Neuronal stem cell (in vitro differentiated cells): Measurements from ENCODE around the gene EFL1.

Source experiments
- DNase-seq: peaks from one replicate; pipeline ENCODE4 v3.0.0-alpha.2; 2013; ENCODE audit warnings: low spot score
- H2AFZ ChIP-seq: one replicate; pipeline ENCODE4 v1.6.1; 2013; ENCODE audit warnings: mild to moderate bottlenecking, low read length, inconsistent platforms
- H2AK5ac ChIP-seq: 2 replicates; pipeline ENCODE4 v1.6.1; 2013; ENCODE audit warnings: low read depth, mild to moderate bottlenecking, inconsistent platforms, low read length, moderate library complexity, mixed read lengths
- H2BK120ac ChIP-seq: 2 replicates; pipeline ENCODE4 v1.6.1; 2013; ENCODE audit warnings: low read depth, mild to moderate bottlenecking, inconsistent platforms, low read length, moderate library complexity, mixed read lengths
- H2BK12ac ChIP-seq: one replicate; pipeline ENCODE4 v1.6.1; 2013; ENCODE audit warnings: low read length, inconsistent platforms
- H2BK15ac ChIP-seq: 2 replicates; pipeline ENCODE4 v1.6.1; 2013; ENCODE audit warnings: mild to moderate bottlenecking, low read length, inconsistent platforms, mixed read lengths
- H2BK5ac ChIP-seq: one replicate; pipeline ENCODE4 v1.6.1; 2013; ENCODE audit warnings: inconsistent platforms, mild to moderate bottlenecking, low read length, moderate library complexity
- H3K14ac ChIP-seq: one replicate; pipeline ENCODE4 v1.6.1; 2013; ENCODE audit warnings: low read length, inconsistent platforms
- H3K18ac ChIP-seq: 2 replicates; pipeline ENCODE4 v1.6.1; 2013; ENCODE audit warnings: low read length, inconsistent platforms
- H3K23ac ChIP-seq: 2 replicates; pipeline ENCODE4 v1.6.1; 2013; ENCODE audit warnings: low read depth, mild to moderate bottlenecking, mixed read lengths, low read length, inconsistent platforms; ENCODE audit not compliant: poor library complexity
- H3K27ac ChIP-seq: replicated peaks from 3 replicates; pipeline ENCODE4 v1.5.1; 2013; ENCODE audit warnings: low read length, inconsistent platforms
- H3K27me3 ChIP-seq, 3 experiments: 2 replicates each; pipeline ENCODE4 v1.6.1; 2013; ENCODE audit warnings: low read length in 3 of 3, mild to moderate bottlenecking in 2 of 3, inconsistent platforms in 1 of 3, low read depth in 1 of 3, mixed read lengths in 1 of 3, moderate library complexity in 1 of 3; ENCODE audit not compliant: control insufficient read depth in 3 of 3, insufficient read depth in 3 of 3
- H3K36me3 ChIP-seq, 2 donors: replicated peaks in 1 of 2; 2 replicates each; pipeline ENCODE4 v1.6.1; 2013; ENCODE audit warnings: low read length in 2 of 2; ENCODE audit not compliant: control insufficient read depth in 2 of 2, insufficient read depth in 2 of 2
- H3K4ac ChIP-seq: 2 replicates; pipeline ENCODE4 v1.6.1; 2013; ENCODE audit warnings: inconsistent platforms, mild to moderate bottlenecking, low read length, moderate library complexity
- H3K4me1 ChIP-seq, 2 donors: 1 replicate in 1 of 2; 2 replicates in 1 of 2; pipeline ENCODE4 v1.6.1; 2013; ENCODE audit warnings: low read length in 2 of 2, low read depth in 1 of 2; ENCODE audit not compliant: control insufficient read depth in 2 of 2, insufficient read depth in 1 of 2
- H3K4me2 ChIP-seq: one replicate; pipeline ENCODE4 v1.6.1; 2013; ENCODE audit warnings: mild to moderate bottlenecking, low read length, inconsistent platforms; ENCODE audit not compliant: insufficient read depth, poor library complexity, severe bottlenecking
- H3K4me3 ChIP-seq, 2 donors: 2 replicates each; pipeline ENCODE4 v1.5.1; 2013; ENCODE audit warnings: low read length in 2 of 2, mild to moderate bottlenecking in 2 of 2, inconsistent platforms in 1 of 2, moderate library complexity in 1 of 2
- H3K79me1 ChIP-seq: one replicate; pipeline ENCODE4 v1.6.1; 2013; ENCODE audit warnings: low read depth, mild to moderate bottlenecking, inconsistent platforms, low read length, moderate library complexity
- H3K9ac ChIP-seq: one replicate; pipeline ENCODE4 v1.6.1; 2013; ENCODE audit warnings: mild to moderate bottlenecking, low read depth, low read length, inconsistent platforms; ENCODE audit not compliant: poor library complexity
- H3K9me3 ChIP-seq, 2 donors: replicated peaks in 1 of 2; 2 replicates each; pipeline versions ENCODE3 to v1.6.1; 2013; ENCODE audit warnings: low read length in 2 of 2, mild to moderate bottlenecking in 2 of 2, inconsistent platforms in 1 of 2, low read depth in 1 of 2, mixed read lengths in 1 of 2, moderate library complexity in 1 of 2; ENCODE audit not compliant: control insufficient read depth in 2 of 2, insufficient read depth in 1 of 2
- H4K8ac ChIP-seq: one replicate; pipeline ENCODE4 v1.6.1; 2013; ENCODE audit warnings: low read depth, mild to moderate bottlenecking, inconsistent platforms, low read length, moderate library complexity
- H4K91ac ChIP-seq: one replicate; pipeline ENCODE4 v1.6.1; 2013; ENCODE audit warnings: low read length, low read depth, mild to moderate bottlenecking, inconsistent platforms; ENCODE audit not compliant: poor library complexity
- WGBS, 2 donors: extraction: QIAGEN DNeasy Blood & Tissue Kit; methylation state at CpG; one replicate each; pipeline ENCODE4 v1.1.7; 2013; ENCODE audit warnings: missing lambda C conversion rate in 2 of 2, mixed read lengths in 1 of 2; ENCODE audit not compliant: insufficient read length in 2 of 2, insufficient replicate concordance in 1 of 2; ENCODE audit errors: extremely low coverage in 2 of 2; 5-methylcytosine and 5-hydroxymethylcytosine counted together

EFL1 gene

GRCh38 chr15:82133251-82133650 lies 129.3 kb downstream of the EFL1 start:
- no peak for DNase-seq
- Histone ChIP-seq H3K36me3 (peaks cover 11 to 75% of the 10 kb centered on the region in 2 donors), H3K4ac (no peak overlapping the region), H3K4me1 (no peaks in the 10 kb centered on the region), H3K27me3 (no peaks in the 10 kb centered on the region), H3K9ac (no peak overlapping the region), H3K9me3 (no peaks in the 10 kb centered on the region), H2BK15ac (no peak overlapping the region), H3K14ac (no peak overlapping the region), H2AK5ac (no peak overlapping the region), H2BK5ac (no peak overlapping the region), H4K8ac (no peak overlapping the region), H3K18ac (no peak overlapping the region), H2BK12ac (no peak overlapping the region), H2AFZ (no peak overlapping the region), H3K4me2 (no peak overlapping the region), H2BK120ac (no peak overlapping the region), H3K79me1 (no peaks in the 10 kb centered on the region), H3K4me3 (no peak overlapping the region), H4K91ac (no peak overlapping the region), H3K23ac (no peak overlapping the region), H3K27ac (no peak overlapping the region)
- no CpG with 5 or more reads among the region's 1 CpG for WGBS, 2 donors

- Histone ChIP-seq H3K9ac (peak overlapping the region; percentile 34), H3K27me3 (no peaks in the 10 kb centered on the region), H3K36me3 (peaks cover 9 to 73% of the 10 kb centered on the region in 2 donors), H3K9me3 (no peaks in the 10 kb centered on the region), H3K23ac (no peak overlapping the region), H3K4me2 (no peak overlapping the region), H2AFZ (no peak overlapping the region), H3K4me1 (no peaks in the 10 kb centered on the region), H2BK12ac (no peak overlapping the region), H4K91ac (no peak overlapping the region), H3K4ac (no peak overlapping the region), H3K14ac (no peak overlapping the region), H2BK5ac (no peak overlapping the region), H2BK15ac (no peak overlapping the region), H3K4me3 (no peak overlapping the region), H3K79me1 (no peaks in the 10 kb centered on the region), H2BK120ac (no peak overlapping the region), H2AK5ac (no peak overlapping the region), H3K27ac (no peak overlapping the region), H4K8ac (peak overlapping the region; percentile 74), H3K18ac (no peak overlapping the region)
- DNase-seq: no peak
- no CpG with 5 or more reads among the region's 2 CpGs for whole genome bisulfite sequencing, 2 donors
These were observed 129.8 kb downstream of the EFL1 start for GRCh38 chr15:82132742-82133141.

DNA sequence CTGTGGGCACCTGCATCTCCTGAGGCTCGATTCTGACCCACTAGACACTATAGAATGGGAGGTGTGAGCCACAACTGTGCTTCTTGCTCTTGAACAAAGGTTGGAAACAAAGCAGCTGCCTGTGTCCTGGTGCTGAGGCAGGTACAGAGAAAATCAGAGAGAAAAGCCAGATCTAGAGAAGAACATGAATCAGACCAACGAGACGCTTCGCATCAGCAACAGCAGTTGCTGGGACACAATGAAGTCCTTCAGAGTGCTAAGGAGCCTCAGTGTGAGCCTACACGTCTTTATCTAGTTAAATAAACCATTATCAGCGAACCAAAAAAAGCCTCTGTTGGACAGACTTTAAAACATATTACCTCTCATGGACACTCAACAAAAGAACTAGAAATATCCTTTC lies 130.4 kb downstream of the EFL1 start:
- H3K9ac ChIP-seq: no peak overlapping the region
- peaks cover 7 to 70% of the 10 kb centered on the region in 2 donors for H3K36me3 ChIP-seq
- no peak overlapping the region for H3K14ac ChIP-seq
- no peaks in the 10 kb centered on the region for H3K9me3 ChIP-seq
- no peak overlapping the region for H4K91ac ChIP-seq
- H4K8ac ChIP-seq: no peak overlapping the region
- H3K4me2 ChIP-seq: no peak overlapping the region
- H3K4me3 ChIP-seq: no peak overlapping the region
- H3K27me3 ChIP-seq: no peaks in the 10 kb centered on the region
- H2BK120ac ChIP-seq: no peak overlapping the region
- no peaks in the 10 kb centered on the region for H3K4me1 ChIP-seq
- H2AK5ac ChIP-seq: no peak overlapping the region
- no peak overlapping the region for H2AFZ ChIP-seq
- no peak overlapping the region for H2BK12ac ChIP-seq
- H3K18ac ChIP-seq: no peak overlapping the region
- no peaks in the 10 kb centered on the region for H3K79me1 ChIP-seq
- H2BK15ac ChIP-seq: no peak overlapping the region
- WGBS, 2 donors: no CpG with 5 or more reads among the region's 6 CpGs
- no peak overlapping the region for H2BK5ac ChIP-seq
- no peak overlapping the region for H3K27ac ChIP-seq
- H3K4ac ChIP-seq: no peak overlapping the region
- DNase-seq: no peak
- H3K23ac ChIP-seq: no peak overlapping the region

DNA sequence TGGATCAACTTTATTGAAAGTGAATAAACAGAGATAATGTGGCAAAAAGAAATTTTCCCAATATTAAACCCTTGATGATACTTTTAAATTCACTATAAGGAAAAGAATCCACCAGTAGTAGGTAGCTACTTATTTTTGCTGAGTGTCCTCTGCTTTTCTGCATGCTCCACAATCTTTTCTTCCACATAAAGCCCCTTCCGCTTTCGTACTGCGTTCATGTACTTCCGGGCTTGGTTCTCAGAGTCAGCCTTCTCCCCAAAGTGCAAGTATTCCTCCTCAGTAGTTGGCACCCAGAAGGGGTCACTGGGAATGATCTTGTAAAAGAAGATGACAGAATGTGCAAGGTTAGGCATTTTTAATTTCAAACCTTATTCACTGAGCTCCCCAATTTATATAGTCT lies 132.3 kb downstream of the EFL1 start:
- Histone ChIP-seq H3K27ac (no peak overlapping the region), H3K79me1 (no peaks in the 10 kb centered on the region), H2AK5ac (no peak overlapping the region), H2AFZ (no peak overlapping the region), H3K14ac (no peak overlapping the region), H3K36me3 (peaks cover 7 to 60% of the 10 kb centered on the region in 2 donors), H3K4me3 (no peak overlapping the region), H3K18ac (no peak overlapping the region), H3K23ac (no peak overlapping the region), H3K4me2 (no peak overlapping the region), H2BK120ac (no peak overlapping the region), H4K8ac (no peak overlapping the region), H3K4me1 (no peaks in the 10 kb centered on the region), H3K4ac (no peak overlapping the region), H2BK5ac (no peak overlapping the region), H2BK12ac (no peak overlapping the region), H2BK15ac (no peak overlapping the region), H3K9me3 (no peaks in the 10 kb centered on the region), H3K27me3 (no peaks in the 10 kb centered on the region), H4K91ac (no peak overlapping the region), H3K9ac (no peak overlapping the region)
- no CpG with 5 or more reads among the region's 4 CpGs for WGBS, 2 donors
- DNase-seq: no peak
